Endothelial cell of umbilical vein (primary cell): Measurements from ENCODE around the gene HCFC1. TPM values are rescaled to one million over a fixed set of nuclear protein-coding genes. Genes with fewer than 3 reads are reported as not detected.
A peak's percentile ranks its signal among the peaks of the same experiment; 100 is the strongest.

Experiments
- BruUV-seq: library from RNA; stranded (reverse); fragments of 400-500 nt; replicated peaks from 2 replicates; lab custom pipeline; 2021; lab: Mats Ljungman, UMichigan
- CTCF ChIA-PET: fragments of 300-600, 350-600 bp; sonication (Branson Sonifier 250); formaldehyde crosslinking; loops from one replicate; lab custom pipeline; 2021; ENCODE audit warnings: antibody characterized with exemption, inconsistent platforms; lab: Charles Lee
- POLR2A ChIA-PET: fragments of 300-600, 350-600 bp; sonication (Branson Sonifier 250); formaldehyde crosslinking; loops from one replicate; lab custom pipeline; 2021; ENCODE audit warnings: antibody characterized with exemption, inconsistent platforms; lab: Charles Lee
- DNase-seq: peaks from one replicate; pipeline ENCODE4 v3.0.0-alpha.2; 2011; ENCODE audit warnings: low read depth, low spot score
- FAIRE-seq: peaks from 2 replicates; lab custom pipeline; 2011; peaks lifted over from hg19 to GRCh38; lab: Jason Lieb, UNC
- H2AFZ ChIP-seq: 2 replicates; pipeline ENCODE4 v1.6.0; 2012; ENCODE audit warnings: low read depth, low read length, control low read depth, inconsistent platforms
- H3K27ac ChIP-seq: 2 replicates; pipeline ENCODE4 v1.5.1; 2011; ENCODE audit warnings: low read depth, mild to moderate bottlenecking, control low read depth, low read length, moderate library complexity; ENCODE audit not compliant: insufficient read depth
- H3K27me3 ChIP-seq, 2 experiments: 2 replicates each; pipeline versions ENCODE4 v1.6.0 to v1.6.1; 2011; ENCODE audit warnings: low read length in 2 of 2, mixed read lengths in 1 of 2; ENCODE audit not compliant: control insufficient read depth in 2 of 2, insufficient read depth in 2 of 2
- H3K36me3 ChIP-seq, 2 experiments: 2 replicates in 1 of 2; 3 replicates in 1 of 2; pipeline ENCODE4 v1.5.1; 2011; ENCODE audit warnings: low read length in 2 of 2, mild to moderate bottlenecking in 1 of 2, moderate library complexity in 1 of 2; ENCODE audit not compliant: control insufficient read depth in 2 of 2, insufficient read depth in 2 of 2; ENCODE audit errors: extremely low read depth in 1 of 2
- H3K4me1 ChIP-seq: 3 replicates; pipeline ENCODE4 v1.5.1; 2011; ENCODE audit warnings: mild to moderate bottlenecking, low read length; ENCODE audit not compliant: control insufficient read depth, insufficient read depth; ENCODE audit errors: extremely low read depth
- H3K4me2 ChIP-seq: 2 replicates; pipeline ENCODE4 v1.6.1; 2011; ENCODE audit warnings: low read length, control low read depth, mixed read lengths; ENCODE audit not compliant: insufficient read depth
- H3K4me3 ChIP-seq, 3 experiments: fragments of 200-600 bp in 1 of 3; sonication (generic), shearing (Covaris generic) in 1 of 3; replicated peaks in 1 of 3; 2 replicates each; pipeline ENCODE4 v1.5.1; 2011 to 2016; ENCODE audit warnings: control low read depth in 3 of 3, low read length in 3 of 3, mild to moderate bottlenecking in 2 of 3, inconsistent platforms in 1 of 3, low read depth in 1 of 3, moderate library complexity in 1 of 3; ENCODE audit not compliant: insufficient read depth in 1 of 3
- H3K79me2 ChIP-seq: 2 replicates; pipeline ENCODE4 v1.6.0; 2012; ENCODE audit warnings: low read length, inconsistent platforms; ENCODE audit not compliant: control insufficient read depth, insufficient read depth
- H3K9ac ChIP-seq: replicated peaks from 2 replicates; pipeline ENCODE3; 2011; ENCODE audit warnings: low read length, control low read depth; ENCODE audit not compliant: insufficient read depth; ENCODE audit errors: extremely low read depth
- H3K9me1 ChIP-seq: replicated peaks from 3 replicates; pipeline ENCODE4 v1.6.0; 2011; ENCODE audit warnings: mild to moderate bottlenecking, low read length; ENCODE audit not compliant: control insufficient read depth, insufficient read depth; ENCODE audit errors: extremely low read depth
- H3K9me3 ChIP-seq: replicated peaks from 2 replicates; pipeline ENCODE4 v1.5.1; 2012; ENCODE audit warnings: low read length, inconsistent platforms; ENCODE audit not compliant: control insufficient read depth, insufficient read depth
- H4K20me1 ChIP-seq: replicated peaks from 2 replicates; pipeline ENCODE3; 2011; ENCODE audit warnings: mild to moderate bottlenecking, low read length; ENCODE audit not compliant: control insufficient read depth, insufficient read depth; ENCODE audit errors: extremely low read depth
- CTCF ChIP-seq, 2 donors: IDR thresholded peaks; 1 replicate in 1 of 2; 2 replicates in 1 of 2; pipeline ENCODE4 v1.5.1; 2011; ENCODE audit warnings: low read length in 2 of 2, mild to moderate bottlenecking in 2 of 2, moderate library complexity in 2 of 2, control low read depth in 1 of 2, inconsistent platforms in 1 of 2, low read depth in 1 of 2; ENCODE audit not compliant: insufficient read depth in 1 of 2; ENCODE audit errors: extremely low read depth in 1 of 2
- EZH2 ChIP-seq: IDR thresholded peaks from 2 replicates; pipeline ENCODE4 v1.6.1; 2012; ENCODE audit warnings: borderline replicate concordance, low read depth, mild to moderate bottlenecking, moderate library complexity, low read length, inconsistent platforms; ENCODE audit not compliant: severe bottlenecking
- FOS ChIP-seq: IDR thresholded peaks from 2 replicates; pipeline ENCODE4 v1.6.1; 2011; ENCODE audit warnings: mild to moderate bottlenecking, low read length, moderate library complexity, borderline replicate concordance; ENCODE audit not compliant: insufficient read depth
- GATA2 ChIP-seq: IDR thresholded peaks from 2 replicates; pipeline ENCODE4 v1.7.0; 2011; ENCODE audit warnings: low read depth, mild to moderate bottlenecking, moderate library complexity, mixed read lengths, low read length; ENCODE audit not compliant: insufficient read length, insufficient read depth
- JUN ChIP-seq: IDR thresholded peaks from 2 replicates; pipeline ENCODE4 v1.6.1; 2011; ENCODE audit warnings: borderline replicate concordance, low read depth; ENCODE audit not compliant: insufficient read length, insufficient read depth
- MAX ChIP-seq: IDR thresholded peaks from 2 replicates; pipeline ENCODE4 v1.6.1; 2011; ENCODE audit not compliant: insufficient read depth, insufficient read length
- MYC ChIP-seq: IDR thresholded peaks from one replicate; pipeline ENCODE4 v1.6.1; 2011; ENCODE audit warnings: mild to moderate bottlenecking, low read depth, low read length
- POLR2A ChIP-seq: IDR thresholded peaks from 2 replicates; pipeline ENCODE4 v1.6.1; 2012; ENCODE audit warnings: low read depth, mild to moderate bottlenecking, control low read depth, low read length
- POLR2AphosphoS5 ChIP-seq: IDR thresholded peaks from 2 replicates; pipeline ENCODE4 v1.6.1; 2012; ENCODE audit warnings: low read depth, mild to moderate bottlenecking, control low read depth, low read length, moderate library complexity; ENCODE audit not compliant: insufficient read depth
- dilution Hi-C: fragments of 300-500 bp; cut with MboI; formaldehyde crosslinking; loops from one replicate; pipeline ENCODE4 v1.15.0; 2019; ENCODE audit warnings: low sequenced_read_pairs; ENCODE audit not compliant: extremely low pct_ligation_motif_present
- intact Hi-C: fragments of 100-400 bp; cut with micrococcal nuclease; formaldehyde crosslinking; loops from one replicate; pipeline ENCODE4 v1.10.0; 2022
- polyA plus RNA-seq, 4 experiments: library from polyadenylated mRNA; depleted of rRNA in 3 of 4; stranded (reverse) in 3 of 4; unstranded in 1 of 4; fragments of >200 nt; gene quantifications; 2 replicates each; pipeline versions ENCODE4 v1.2.1 to v1.2.3, GENCODE V29; 2011 to 2012; ENCODE audit warnings: missing spikeins in 1 of 4
- total RNA-seq: library from RNA; stranded (reverse); gene quantifications from 2 replicates; pipeline ENCODE4 v1.2.3, GENCODE V29; 2021

The HCFC1 gene
- total and polyA plus RNA-seq, 2 donors (not counting 3 experiments of a cell fraction or from before 2014, with no cell fraction given), result 15.9 to 85.9 TPM

GRCh38 chrX:154010330-154011087 is 38.9 kb upstream of the HCFC1 start:
- FAIRE-seq, result no peak
- no peaks in the 10 kb centered on the region for H3K9me1 ChIP-seq
- dilution Hi-C loops (no loop called here), intact Hi-C loops (no loop called here)
- CTCF ChIA-PET, result no interaction called here
- TF ChIP-seq JUN, result no peak
- no peak for TF ChIP-seq CTCF (IDR thresholded peaks at IDR 0.05; ENCODE audit: extremely low read depth in 1 of 2, insufficient read depth in 1 of 2, low read depth in 1 of 2, low read length in 2 of 2)
- no peak for TF ChIP-seq GATA2
- no peak for TF ChIP-seq EZH2
- no peak for TF ChIP-seq POLR2A
- no peak for TF ChIP-seq MYC
- no peak for TF ChIP-seq MAX
- TF ChIP-seq FOS, result no peak
- no peak for TF ChIP-seq POLR2AphosphoS5
- POLR2A ChIA-PET, result no interaction called here
- H4K20me1 ChIP-seq, result no peaks in the 10 kb centered on the region
- H3K9ac ChIP-seq, result no peak overlapping the region
- H3K27me3 ChIP-seq, result no peaks in the 10 kb centered on the region
- H3K4me2 ChIP-seq, result no peak overlapping the region
- TSS peak; percentile 56 for BruUV-seq
- no peak for DNase-seq
- H3K4me3 ChIP-seq, result no peak overlapping the region
- H2AFZ ChIP-seq, result no peak overlapping the region
- H3K27ac ChIP-seq, result no peak overlapping the region
- H3K79me2 ChIP-seq, result no peaks in the 10 kb centered on the region
- H3K9me3 ChIP-seq, result no peaks in the 10 kb centered on the region
- H3K4me1 ChIP-seq, result peaks cover 6% of the 10 kb centered on the region
- H3K36me3 ChIP-seq, result peaks cover 0 to 4% of the 10 kb centered on the region in 2 experiments
